GM19043 (cell line): ENCODE measurements around the gene XG.
"Not testable (repeated sequence)": the region's sequence is repeated elsewhere in the genome, so short reads cannot be mapped to it uniquely, and the experiment has no call there.

Source experiments
- ATAC-seq: cut with Tn5 transposase; IDR thresholded peaks from one replicate; pipeline ENCODE4 v1.9.1; 2021; ENCODE audit warnings: low read depth; ENCODE audit not compliant: unreplicated experiment

Gene XG

DNA sequence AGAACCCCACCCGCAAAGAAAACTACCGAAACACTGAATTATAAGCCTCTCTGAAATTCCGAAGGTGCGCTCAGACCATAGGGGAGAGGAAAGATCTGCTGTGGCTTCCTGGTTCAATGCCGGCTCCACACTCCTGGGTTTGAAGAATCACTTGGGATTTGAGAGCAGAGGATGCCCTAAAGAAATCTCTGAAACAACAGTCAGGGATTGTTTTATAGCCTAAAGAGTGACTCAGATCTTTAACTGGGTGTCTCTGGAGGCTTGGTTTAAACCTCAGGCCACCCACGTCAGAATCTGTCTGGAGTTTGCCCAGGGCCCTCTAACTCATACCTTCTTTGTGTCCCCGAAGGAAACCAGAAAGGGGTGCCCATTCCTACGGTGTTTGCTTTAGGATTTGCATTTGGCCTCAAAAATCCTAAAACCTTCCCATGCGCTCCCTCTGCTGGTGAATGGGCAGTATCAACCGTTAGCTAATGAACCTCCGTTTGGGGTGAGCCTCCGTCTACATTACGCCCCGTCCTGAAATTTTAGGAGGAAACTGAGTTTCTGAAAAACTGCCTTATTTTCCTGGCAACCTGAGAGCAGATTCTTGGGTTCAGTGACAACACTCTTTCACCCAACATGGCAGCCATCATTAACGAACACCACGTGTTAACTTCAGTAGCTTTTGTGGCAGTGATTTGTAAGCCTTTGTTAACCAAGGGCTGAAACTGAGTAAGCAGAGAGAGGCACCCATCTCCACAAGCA lies 60.5 kb downstream of the XG start:
- ATAC-seq, result not testable (repeated sequence)

- no peak for ATAC-seq
Measured at GRCh38 chrX:2817036-2817435, 65.2 kb downstream of the XG start.

DNA sequence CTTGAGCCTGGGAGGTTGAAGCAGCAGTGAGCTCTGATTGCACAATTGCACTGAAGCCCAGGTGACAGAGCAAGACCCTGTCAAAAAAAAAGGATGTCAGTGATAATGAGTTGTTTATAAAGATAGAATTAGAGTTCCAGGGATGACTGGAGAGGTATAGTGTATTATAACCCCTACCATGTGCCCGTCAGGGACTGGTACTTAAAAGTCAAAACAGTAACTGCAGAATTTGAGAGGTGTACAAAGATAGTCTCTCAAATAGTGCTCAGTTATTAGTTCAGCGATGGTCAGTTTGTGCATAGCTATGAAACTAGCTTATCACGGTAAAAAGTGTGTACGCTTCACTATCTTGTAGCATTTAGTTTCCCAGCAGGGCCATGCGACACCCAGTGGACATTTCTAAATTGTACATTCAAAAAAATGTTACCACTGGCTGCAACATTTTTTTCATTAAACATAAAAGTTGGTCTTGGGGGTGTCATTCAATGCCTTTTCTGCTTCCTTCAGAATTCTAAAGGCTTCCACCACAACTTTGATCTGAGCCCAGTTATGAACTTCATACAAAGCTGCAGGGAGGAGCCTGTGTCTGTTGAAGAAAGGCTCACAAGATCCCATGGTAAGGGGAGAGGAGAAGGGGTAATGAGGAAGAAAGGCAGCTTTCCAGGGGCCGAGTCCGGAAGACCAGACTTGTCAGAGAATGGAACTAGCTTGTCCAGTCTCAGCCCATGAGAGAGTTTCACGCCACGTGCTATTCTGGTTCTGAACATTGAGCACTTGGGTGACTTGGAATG lies 67.7 kb downstream of the XG start:
- ATAC-seq, result no peak

DNA sequence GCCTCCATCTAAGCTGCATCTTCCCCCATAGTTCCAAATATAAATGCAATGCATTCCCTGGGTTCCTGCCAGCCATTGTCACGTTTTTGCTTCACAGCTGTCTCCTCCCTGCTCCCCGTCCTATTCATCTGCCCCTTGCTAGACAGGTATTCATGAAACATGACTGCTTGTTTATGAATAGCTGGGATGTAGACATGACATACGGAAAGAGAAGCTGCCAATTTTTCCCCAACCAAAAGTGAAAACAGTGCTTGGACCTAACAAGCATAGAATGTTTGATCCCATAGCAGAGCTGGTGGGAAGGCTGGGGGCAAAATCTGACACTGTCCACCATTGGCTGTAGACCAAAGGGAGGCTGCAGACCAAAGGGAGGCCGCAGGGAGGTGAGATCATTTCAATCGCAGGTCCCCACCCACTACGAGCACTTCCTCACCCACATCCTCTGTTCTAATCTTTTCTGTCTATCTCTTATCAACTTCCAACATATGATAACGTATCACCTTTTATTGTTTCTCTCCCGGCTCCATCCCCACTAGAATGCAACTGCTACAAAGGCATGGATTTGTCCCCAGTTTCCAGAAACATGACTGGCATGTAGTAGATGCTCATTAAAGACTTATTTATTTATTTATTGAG lies 68.4 kb downstream of the XG start:
- ATAC-seq, result no peak

GRCh38 chrX:2823795-2824386 lies 72.1 kb downstream of the XG start:
- ATAC-seq, result no peak

DNA sequence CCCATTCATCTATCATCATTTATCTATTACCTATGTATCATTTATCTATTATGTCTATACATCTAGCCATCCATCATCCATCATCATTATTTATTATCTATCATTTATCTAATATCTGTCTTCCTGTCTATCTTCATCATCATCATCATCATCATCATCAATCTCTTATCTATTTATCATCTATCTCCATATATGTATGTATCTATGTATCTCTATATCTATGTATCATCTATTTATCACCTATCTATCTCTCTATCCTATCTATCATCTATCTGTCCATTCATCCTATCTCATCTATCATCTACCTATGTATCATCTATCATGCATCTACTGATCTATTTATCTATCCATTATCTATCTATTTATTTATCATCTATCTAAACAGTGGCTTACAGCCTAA lies 73.0 kb downstream of the XG start:
- no peak for ATAC-seq

GRCh38 chrX:2828344-2828958 lies 76.6 kb downstream of the XG start, which contains the start of gene GYG2:
GYG2 (plus strand) TSS chrX:2828930; CDS start chrX:2830189, 1,259 bp downstream.
- ATAC-seq, result no peak

GRCh38 chrX:2828959-2829411 lies 77.1 kb downstream of the XG start:
- ATAC-seq, result no peak

GRCh38 chrX:2829469-2830246 lies 77.8 kb downstream of the XG start:
- no peak for ATAC-seq

- ATAC-seq, result no peak
Measured at GRCh38 chrX:2831471-2832228, 79.8 kb downstream of the XG start.

DNA sequence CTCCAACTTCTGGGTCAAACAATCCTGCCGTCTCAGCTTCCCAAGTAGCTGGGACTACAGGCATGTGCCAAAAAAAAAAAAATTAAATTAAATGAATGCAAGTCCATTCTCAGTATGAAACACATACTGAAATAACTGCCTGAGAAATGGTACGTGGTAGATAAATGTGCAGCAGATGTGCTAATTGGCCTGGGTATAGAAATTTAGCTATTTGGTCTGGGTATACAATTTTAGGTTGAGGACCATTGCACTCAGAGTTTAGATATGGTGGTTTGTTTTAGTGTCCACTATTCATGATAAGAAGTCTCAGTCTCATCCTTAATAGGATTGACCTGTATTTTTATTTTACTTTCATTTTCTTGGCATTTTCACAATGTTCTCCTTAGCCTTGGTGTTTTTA lies 86.1 kb downstream of the XG start:
- ATAC-seq, result no peak

DNA sequence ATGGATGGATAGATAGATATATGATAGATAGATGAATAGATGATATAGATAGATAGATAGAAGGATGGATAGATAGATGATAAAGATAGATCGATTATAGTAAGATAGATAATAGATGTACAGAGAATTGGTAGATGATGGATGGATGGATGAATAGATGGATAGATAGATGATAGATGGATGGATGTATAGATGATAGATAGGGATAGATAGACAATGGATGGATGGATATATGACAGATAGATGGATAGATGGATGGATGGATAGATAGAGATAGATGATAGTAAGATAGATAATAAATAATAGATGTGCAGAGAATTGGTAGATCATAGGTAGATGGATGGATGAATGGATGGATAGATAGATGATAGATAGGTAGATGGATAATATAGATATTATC lies 89.1 kb downstream of the XG start:
- no peak for ATAC-seq

DNA sequence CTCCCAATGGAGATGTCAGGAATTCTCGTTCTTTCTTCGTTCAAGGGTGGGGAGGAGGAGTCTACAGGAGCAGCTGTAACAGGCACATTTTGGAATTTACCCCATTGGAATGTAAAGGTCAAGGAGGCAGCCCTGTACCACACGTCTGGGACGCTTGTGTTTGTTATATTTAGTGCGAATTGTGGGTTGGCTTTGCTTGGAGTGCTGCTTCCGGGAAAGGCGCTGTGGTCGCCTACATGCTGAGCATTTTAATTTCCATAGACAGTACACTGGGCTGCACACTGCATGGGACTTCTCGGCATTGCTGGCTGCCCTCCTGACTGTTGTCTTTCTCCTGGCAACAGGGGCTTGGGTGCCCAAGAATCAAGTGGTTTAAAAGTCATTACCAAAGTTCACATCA lies 89.7 kb downstream of the XG start:
- ATAC-seq, result no peak

- no peak for ATAC-seq
Measured at GRCh38 chrX:2846992-2847391, 95.2 kb downstream of the XG start.

DNA sequence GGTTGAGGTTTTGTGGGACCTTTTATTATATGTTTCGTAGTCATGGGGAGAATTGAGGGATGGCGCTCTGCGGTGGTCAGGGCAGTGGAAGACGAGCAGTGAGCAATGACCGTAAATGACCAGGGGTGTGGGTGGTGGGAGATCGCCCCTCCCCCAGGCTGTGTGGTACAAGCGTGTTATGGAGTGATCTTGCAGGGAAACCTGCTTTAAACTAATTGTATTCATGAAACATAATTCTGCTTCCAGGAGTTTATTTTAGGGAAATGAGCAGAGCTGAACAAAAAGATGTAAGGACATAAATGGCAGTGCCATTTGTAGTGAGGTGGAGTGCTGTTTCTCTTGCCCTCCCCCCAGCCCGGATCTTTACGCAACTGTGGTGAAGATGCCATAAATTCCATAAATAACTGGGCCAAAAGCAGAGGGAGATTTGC lies 97.0 kb downstream of the XG start:
- no peak for ATAC-seq

GRCh38 chrX:2854918-2855317 lies 103.1 kb downstream of the XG start:
- ATAC-seq, result no peak

DNA sequence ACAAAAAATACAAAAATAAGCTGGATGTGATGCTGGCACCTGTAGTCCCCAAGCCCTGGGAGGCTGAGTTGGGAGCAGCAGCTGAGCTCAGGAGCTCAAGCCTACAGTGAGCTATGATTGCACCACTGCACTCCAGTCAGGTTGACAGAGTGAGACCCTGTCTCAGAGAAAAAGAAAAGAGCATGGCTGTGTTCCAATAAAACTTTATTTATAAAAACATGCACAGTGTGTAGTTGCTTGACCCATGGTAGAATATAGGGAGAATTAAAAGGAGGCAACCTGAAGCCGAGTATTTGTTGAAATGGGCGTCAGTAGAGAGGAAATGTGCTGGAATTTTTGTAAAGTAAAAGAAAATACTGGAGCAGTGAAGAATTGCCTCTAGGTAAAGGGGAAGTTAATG lies 103.9 kb downstream of the XG start:
- ATAC-seq, result no peak

DNA sequence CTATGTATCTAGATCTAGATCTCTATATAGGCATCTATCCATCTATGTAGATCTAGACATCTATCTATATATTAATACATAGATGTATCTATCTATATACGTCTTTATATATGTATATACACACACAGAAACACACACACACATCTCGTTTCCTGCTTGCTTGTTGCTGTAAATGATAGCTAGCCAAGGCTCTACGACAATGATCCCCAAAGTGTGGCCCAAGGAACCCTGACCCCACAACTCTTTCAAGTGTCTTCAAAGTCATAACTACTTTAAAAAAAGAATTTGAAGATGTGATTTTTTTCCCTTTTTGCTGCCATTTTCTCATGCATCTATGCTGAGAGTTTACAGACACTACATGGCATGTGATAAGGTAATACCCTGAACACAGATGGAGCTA lies 105.7 kb downstream of the XG start:
- ATAC-seq, result no peak

DNA sequence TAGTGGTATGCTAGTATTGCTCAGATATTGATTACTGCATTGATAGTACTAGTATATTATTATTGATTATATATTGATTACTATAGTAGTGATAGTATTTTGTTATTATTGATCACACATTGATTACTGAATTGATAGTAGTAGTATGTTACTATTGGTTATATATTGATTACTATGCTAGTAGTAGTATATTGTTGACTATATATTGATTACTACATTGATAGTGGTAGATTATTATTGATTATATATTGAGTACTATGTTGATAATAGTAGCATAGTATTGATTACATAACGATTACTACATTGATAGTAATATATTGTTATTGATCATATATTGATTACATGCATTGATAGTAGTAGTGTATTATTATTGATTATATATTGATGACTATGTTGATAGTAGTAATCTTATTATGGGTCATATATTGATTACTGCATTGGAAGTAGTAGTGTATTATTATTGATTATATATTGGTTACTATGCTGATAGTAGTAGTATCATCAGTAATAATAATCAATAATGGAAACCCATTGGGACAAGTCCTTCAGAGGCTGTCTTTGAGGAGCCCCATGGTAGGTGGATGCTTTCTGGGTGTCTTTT lies 107.5 kb downstream of the XG start:
- ATAC-seq, result no peak
